Ureter (tissue), 1 donor: ENCODE results near the gene GPLD1. TPM values are rescaled to one million over a fixed set of nuclear protein-coding genes. Genes with fewer than 3 reads are reported as not detected.
"Not testable (repeated sequence)": the region's sequence is repeated elsewhere in the genome, so short reads cannot be mapped to it uniquely, and the experiment has no call there.

Source experiments
- DNase-seq: peaks from one replicate; pipeline ENCODE4 v3.0.0-alpha.2; 2020; ENCODE audit warnings: low spot score
- total RNA-seq: library from RNA; stranded (reverse); gene quantifications from one replicate; pipeline ENCODE4 v1.2.4, GENCODE V29; 2023
- donor health status: DM: yes; HTN: yes; CAD: no.

The GPLD1 gene
- total RNA-seq, 1 donor from 2014 or later, result 6.2 TPM

DNA sequence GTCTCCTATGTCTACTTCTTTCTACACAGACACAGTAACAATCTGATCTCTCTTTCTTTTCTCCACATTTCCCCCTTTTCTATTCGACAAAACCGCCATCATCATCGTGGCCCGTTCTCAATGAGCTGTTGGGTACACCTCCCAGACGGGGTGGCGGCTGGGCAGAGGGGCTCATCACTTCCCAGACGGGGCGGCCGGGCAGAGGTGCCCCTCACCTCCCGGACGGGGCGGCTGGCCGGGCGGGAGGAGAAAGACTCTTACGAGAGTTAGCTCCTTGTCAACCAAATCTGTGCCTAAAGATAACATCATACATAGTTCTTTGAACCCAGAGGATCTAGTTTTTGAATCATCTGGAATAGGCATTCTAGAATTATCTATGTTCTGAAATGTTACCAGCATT, 74.8 kb downstream of the GPLD1 start:
- DNase-seq, result not testable (repeated sequence)

DNA sequence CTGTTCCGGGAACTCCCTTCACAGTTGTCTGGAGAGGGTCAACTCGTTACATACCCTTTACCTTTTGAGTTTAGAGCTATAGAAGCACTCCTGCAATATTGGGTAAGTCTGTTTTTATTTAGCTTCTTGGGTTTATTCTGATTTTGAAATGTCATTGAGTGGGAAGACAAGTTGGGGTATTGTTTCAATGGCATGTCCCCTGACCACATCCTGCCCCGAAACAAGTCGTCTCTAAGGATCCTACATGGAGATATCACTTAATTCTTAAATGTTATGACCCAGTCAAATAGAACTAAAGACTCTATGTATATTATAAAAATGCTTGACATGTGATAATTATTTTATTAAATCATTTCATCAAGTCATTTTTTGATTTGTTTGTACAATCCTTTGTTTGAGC, 77.1 kb downstream of the GPLD1 start:
- DNase-seq, result no peak

DNA sequence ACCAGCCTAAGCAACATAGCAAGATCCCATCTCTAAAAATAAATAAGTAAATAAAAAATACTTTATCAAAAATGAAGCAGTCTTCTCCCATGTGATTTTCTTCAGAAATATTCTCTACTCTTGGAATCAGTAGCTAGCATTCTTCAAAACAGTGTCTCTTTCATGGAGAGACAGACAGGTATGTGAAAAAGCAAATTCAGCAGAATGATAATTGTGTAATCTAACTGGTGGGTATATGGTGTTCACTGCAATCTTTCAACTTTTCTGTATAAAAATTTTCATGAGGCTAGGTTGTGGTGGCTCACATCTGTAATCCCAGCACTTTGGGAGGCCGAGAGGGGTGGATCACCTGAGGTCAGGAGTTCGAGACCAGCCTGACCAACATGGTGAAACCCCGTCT, 78.8 kb downstream of the GPLD1 start:
- DNase-seq, result no peak

DNA sequence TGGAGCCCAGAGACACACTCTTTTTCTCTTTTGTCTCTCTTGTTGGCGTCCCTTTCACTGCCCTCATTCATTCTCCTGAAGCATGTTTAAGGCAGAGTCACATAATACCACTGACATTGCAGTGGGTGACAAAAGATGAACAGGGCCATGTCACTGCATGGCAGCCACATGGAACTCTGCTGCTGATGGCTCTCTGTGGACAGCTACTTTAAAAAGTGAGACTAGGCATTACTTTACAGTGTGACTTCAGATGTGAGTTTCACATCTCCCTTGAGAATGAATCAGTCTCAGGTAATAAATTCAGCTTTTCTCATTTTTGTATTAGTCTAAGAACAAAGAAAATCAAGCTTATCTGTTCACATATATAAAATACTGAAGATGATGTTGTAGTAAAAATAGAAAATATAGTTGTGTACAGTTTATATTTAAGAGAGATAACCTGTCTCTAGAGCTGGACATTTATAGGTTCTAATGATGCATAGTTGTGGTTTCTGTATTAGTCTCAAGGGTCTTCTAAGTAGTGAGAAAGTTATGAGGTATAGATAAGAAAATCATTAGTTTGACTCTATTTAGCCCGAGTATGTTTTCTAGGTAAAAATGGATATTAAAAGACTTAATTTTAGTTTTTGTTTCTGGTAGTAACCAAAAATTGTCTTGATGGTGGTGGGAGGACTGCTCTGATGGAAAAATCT, 80.5 kb downstream of the GPLD1 start:
- DNase-seq, result no peak

DNA sequence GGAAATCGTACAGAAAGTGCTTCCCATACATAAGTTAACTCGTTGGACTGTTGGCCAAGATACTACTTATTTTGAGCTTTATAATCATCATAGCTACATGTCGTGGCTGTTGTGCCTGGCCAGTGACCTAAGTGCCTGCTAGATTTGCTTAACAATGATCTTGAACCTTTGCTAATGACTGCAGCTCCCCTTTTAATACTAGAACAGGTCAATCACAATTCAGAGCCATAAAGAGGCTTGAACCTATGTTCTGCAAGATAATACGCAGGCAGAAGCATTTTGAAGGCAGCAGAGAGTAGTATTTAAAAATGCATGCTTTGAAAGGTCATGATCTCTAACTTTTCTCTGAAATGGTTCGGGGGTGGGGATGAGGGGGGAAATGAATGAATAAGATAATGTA, 84.1 kb downstream of the GPLD1 start:
- DNase-seq, result no peak

DNA sequence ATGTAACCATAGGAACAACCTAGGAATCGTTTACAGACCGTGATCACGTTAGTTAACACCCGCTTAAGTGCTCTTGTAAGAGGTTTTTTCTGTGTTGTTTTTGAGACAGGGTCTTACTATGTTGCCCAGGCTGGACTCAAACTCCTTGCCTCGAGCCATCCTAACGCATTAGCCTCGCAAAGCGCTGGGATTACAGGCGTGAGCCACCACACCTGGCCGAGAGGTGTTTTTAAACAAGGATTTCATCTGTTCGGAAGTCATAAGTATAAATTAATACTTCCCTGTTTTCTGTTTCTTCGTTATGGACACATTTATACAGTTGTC, 85.9 kb downstream of the GPLD1 start:
- no peak for DNase-seq

DNA sequence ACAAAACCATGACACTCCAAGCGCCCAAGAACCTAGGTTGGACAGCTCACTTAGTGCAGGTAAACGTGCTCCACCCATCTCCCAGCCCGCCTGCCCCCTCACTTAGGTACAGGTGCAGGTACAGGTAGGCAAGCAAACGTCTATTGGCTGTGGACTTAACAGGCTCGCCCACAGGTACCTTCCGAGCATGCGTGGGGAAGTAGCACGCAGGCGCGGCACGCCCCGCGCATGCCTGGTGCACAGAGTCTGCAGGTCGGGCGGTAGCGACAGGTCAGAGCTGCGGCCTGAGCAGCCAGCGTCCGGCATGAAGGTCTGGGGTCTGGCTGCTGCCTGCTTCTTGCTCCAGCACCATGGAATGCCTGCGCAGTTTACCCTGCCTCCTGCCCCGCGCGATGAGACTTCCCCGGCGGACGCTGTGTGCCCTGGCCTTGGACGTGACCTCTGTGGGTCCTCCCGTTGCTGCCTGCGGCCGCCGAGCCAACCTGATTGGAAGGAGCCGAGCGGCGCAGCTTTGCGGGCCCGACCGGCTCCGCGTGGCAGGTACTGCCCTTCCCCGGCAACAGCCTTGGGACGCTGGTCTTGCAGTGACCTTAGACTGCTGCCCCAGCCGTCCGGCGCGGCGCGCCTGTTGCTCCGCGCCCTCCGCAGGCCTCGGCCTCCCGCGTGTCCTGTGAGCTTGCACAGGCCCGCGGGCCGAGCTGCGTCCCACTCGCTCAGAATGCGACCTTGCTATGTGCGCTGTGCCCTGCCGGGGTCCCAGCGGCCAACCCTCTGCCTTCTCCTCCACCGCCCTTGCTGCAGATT, 86.5 kb downstream of the GPLD1 start, which contains the start of gene MRS2:
TSS of gene MRS2 (plus strand) at position 240 of the 804 bp plus-strand sequence. CDS start at position 351, 111 bp downstream.
- DNase-seq, result peak; percentile 88

DNA sequence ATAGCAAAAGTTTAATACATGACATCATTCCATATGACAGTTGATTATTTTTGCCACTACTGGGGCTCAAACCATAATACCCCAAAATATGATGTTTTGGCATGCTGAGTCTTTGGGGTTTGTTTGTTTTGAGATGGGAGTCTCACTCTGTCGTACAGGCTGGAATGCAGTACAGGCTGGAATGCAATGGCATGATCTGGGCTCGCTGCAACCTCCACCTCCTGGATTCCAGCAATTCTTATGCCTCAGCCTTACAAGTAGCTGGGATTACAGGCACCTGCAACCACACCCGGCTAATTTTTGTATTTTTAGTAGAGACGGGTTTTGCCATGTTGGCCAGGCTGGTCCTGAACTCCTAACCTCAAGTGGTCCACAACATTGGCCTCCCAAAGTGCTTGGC, 87.9 kb downstream of the GPLD1 start:
- no peak for DNase-seq

DNA sequence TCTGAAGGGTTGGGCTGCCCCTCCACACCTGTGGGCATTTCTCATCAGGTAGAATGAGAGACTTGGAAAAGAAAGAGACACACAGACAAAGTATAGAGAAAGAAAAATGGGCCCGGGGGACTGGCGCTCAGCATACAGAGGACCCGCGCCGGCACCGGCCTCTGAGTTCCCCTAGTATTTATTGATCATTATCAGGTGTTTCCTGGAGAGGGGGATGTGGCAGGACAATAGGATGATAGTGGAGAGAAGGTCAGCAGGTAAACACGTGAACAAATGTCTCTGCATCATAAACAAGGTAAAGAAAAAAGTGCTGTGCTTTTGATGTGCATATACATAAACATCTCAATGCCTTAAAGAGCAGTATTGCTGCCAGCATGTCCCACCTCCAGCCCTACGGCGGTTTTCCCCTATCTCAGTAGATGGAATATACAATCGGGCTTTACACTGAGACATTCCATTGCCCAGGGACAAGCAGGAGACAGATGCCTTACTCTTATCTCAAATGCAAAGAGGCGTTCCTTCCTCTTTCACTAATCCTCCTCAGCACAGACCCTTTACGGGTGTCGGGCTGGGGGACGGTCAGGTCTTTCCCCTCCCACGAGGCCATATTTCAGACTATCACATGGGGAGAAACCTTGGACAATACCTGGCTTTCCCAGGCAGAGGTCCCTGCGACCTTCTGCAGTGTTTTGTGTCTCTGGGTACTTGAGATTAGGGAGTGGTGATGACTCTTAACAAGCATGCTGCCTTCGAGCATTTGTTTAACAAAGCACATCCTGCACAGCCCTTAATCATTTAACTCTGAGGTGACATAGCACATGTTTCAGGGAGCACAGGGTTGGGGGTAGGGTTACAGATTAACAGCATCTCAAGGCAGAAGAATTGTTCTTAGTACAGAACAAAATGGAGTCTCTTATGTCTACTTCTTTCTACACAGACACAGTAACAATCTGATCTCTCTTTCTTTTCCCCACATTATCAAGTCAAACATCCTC, 89.0 kb downstream of the GPLD1 start:
- DNase-seq, result not testable (repeated sequence)

DNA sequence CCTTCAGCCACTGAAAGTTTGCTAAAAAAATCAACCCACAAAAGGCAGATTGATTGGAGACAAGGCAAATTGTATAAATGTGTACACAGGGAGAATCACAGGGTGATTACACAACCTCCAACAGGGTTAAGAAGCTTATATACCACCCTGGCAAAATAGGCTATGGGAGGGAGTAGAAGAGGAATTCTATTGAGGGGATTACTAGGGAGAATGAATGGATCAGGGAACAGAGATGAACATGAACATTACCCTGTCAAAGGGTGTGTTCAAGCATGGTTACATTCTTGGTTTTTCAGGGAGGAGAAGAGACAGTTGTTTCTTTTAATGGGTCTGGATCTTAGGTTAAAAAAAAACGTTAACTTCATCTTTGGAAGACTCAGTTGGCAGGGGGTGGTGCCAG, 91.7 kb downstream of the GPLD1 start:
- no peak for DNase-seq

DNA sequence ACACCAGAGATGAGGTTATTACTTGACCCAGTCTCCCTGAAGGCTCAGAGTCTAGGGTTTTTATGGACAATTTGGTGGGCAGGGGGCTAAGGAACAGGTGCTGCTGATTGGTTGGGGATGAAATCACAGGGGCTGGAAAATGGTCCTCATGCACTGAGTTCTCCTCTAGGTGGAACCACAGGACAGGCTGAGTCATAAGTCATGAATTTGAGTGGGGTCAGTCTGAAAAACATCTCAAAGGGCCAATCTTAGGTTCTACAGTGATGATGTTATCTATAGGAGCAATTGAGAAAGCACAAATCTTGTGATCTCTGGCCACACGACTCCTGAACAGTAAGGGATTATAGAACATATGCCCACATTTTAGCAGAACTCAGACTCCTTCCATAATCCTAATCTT, 92.6 kb downstream of the GPLD1 start:
- no peak for DNase-seq

DNA sequence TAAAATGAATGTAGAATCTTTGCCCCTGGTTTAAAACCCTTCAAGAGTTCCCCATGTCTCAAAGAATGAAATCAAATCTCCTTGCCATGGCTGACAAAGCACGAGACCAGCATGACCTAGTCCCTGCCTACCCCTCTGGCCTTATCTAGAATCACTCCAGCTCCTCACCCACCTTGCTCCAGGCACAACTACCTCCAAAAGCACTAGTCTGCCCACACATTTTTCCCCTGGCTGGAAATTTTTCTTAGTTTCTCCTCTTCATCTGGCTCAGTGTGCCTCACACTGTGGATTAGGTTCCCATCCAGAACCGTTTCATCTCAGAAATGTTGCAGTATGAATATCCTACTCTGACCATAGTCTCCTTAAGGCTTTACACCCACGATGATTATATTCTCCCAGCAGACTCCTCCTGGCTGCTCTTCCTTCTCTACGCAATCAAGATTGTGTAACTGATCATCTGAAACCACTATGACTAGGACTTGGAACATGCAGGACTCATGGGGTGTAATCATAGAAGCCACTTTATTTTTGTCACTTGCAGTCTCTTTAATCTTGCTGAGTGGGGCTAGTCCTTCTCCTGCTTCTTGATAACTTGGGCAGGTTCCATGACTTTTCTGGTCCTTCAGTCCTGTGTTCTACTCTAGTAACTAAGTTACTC, 94.5 kb downstream of the GPLD1 start:
- DNase-seq, result no peak

DNA sequence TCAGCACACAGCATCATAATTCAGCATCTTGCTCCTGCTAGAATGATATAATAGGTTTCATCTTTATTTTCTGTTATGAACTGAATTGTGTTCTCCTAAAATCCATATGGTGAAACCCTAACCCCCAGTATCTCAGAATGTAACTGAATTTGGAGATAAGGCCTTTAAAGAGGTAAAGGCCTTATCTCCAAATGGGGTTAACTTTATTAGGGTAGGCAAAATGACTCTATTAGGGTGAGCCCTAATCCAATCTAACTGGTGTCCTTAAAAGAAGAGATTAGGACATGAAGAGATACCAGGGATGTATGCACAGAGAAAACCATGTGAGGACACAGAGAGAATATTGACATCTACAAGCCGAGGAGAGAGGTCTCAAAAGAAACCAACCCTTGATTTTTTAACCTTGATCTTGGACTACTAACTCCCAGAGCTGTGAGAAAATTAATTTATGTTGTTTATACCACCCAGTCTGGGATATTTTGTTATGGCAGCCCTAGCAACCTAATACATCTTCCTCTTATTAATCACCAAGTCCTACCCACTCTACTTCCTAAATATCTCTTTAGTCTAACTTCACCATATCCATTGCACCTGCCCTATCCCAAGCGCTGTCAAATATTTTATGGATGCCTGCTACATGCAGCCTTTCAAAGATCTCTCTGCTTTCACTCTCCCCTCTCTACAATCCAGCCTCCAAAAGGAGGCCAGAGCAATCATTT, 95.2 kb downstream of the GPLD1 start:
- no peak for DNase-seq

DNA sequence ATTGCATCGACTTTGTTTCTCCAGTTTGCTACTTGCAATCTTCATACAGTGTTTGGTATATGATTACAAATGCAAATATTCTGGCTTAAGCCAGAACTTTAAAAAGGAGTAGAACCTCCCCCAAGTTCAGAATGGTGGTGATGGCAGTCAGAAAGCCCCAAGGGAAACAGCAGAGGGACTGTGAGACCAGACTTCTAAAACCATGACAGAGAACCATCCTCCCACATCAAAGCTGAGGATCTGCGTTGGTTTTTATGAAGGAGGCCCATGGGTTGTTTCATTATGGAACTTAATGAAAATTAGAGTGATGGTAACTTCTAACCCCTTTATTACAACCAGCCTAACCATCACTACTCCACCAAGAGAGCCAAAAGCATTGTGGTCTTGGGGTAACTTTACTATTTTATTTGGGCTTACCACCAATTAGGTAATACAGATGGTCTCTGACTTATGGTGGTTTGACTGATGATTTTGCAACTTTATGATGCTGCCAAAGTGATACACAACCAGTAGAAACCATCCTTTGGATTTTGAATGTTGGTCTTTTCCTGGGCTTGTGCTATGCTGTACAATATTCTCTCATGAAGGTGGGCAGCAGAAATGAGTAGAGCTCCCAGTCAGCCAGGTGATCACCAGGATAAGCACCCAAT, 97.5 kb downstream of the GPLD1 start:
- no peak for DNase-seq

DNA sequence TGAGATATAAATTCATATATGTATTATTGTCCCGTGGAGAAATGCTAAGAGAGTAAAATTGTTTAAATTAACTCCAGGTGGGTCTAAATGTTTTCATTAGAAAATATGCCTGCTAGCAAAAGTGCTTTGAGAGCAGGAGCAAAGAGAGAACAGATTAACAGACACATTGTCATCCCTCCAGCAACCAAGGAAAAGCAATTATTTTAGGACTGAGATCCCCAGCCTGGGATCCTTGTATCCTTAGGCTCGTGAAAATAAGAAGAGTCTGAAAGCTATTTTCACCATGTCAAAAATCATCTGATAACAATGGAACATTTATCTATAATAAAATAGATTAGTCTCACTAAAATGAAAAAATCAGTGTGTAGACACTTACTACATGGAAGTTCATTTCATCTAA, 98.2 kb downstream of the GPLD1 start:
- no peak for DNase-seq

DNA sequence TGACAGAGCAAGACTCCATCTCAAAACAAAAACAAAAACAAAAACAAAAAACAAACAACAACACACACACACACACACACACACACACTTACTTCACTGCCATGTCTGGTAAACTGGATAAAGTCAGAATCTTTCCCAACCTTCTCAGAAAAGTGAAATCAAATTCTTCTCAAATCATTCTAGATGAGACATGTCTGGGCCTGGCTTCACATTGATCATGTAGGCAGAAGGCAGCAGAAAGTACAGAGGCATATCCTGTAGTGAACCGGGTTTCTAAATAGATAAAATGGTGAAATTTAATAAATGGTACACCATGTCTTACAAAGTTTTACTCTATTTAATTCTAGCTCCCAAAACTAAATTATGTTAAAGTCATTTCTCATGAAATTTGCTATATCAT, 101.6 kb downstream of the GPLD1 start:
- no peak for DNase-seq

DNA sequence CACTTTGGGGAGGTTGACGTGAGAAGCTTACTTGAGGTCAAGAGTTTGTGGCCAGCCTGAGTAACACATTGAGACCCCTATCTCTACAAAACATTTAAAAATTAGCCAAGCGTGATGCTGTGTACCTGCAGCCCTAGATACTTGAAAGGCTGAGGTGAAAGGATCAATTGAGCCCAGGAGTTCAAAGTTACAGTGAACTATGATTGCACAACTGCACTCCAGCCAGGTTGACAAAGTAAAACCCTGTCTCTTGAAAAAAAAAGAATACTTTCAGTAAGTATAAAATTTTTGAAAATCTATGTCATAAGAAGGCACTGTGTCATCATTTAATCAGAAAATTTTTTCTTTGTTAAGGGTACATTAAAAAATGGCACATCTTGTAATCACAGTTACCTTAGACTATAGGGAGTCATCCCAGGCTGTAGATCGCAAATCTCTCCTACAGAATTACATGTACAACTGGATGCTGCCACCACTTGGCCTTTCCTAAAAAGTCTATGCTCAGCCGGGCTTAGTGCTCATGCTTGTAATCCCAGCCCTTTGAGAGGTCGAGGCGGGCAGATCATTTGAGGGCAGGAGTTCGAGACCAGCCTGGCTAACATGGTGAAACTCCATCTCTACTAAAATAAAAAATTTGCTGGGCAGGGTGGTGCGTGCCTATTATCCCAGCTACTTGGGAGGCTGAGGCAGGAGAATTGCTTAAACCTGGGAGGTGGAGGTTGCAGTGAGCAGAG, 103.7 kb downstream of the GPLD1 start:
- no peak for DNase-seq

DNA sequence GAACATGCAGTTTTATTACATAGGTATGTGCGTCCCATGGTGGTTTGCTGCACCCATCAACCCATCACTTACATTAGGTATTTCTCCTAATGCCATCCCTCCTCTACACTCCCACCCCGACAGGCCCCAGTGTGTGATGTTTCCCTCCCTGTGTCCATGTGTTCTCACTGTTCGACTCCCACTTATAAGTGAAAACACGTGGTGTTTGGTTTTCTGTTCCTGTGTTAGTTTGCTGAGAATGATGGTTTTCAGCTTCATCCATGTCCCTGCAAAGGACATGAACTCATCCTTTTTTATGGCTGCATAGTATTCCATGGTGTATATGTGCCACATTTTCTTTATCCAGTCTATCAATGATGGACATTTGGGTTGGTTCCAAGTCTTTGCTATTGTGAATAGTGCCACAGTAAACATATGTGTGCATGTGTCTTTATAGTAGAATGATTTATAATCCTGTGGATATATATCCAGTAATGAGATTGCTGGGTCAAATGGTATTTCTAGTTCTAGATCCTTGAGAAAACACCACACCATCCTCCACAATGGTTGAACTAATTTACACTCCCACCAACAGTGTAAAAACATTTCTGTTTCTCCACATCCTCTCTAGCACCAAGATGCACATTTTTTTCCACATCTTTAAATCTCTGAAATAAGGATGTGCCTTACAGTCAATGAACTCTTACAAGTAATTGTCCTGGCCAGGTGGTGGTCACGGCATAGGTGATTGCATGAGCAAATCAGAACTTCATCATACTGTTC, 104.8 kb downstream of the GPLD1 start:
- DNase-seq, result not testable (repeated sequence)

DNA sequence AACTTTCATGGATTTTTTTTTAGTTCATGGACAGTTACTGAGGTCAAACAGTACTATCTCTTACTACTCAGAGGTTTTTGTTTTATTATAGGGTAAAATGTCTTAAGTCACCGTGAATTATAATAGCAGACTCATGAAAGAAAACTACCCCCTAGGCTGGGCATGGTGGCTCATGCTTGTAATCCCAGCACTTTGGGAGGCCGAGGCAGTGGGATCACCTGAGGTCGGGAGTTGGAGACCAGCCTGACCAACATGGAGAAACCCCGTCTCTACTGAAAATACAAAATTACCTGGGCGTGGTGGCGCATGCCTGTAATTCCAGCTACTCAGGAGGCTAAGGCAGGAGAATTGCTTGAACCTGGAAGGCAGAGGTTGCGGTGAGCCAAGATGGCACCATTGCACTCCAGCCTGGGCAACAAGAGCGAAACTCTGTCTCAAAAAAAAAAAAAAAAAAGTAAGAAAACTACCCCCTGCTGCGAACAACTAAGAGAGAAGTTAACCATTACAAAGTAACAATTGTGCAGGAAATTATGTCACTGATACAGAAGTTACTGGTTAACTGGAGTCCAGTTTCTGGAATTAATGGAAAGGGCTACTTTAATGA, 106.4 kb downstream of the GPLD1 start:
- not testable (repeated sequence) for DNase-seq
